HG02623 (cell line): ENCODE data around the gene GJD4.

Experiments used
- ATAC-seq: cut with Tn5 transposase; IDR thresholded peaks from one replicate; pipeline ENCODE4 v1.9.1; 2021; ENCODE audit warnings: moderate library complexity; ENCODE audit not compliant: unreplicated experiment

Gene GJD4

GRCh38 chr10:35605191-35605590 lies at the start of gene GJD4:
Gene GJD4 (plus strand): TSS chr10:35605341. CDS start chr10:35605568, 227 bp downstream.
- no peak for ATAC-seq

- ATAC-seq, result no peak
Measured at GRCh38 chr10:35555962-35556930, 48.9 kb upstream of the GJD4 start.

- no peak for ATAC-seq
Measured at GRCh38 chr10:35558276-35558675, 46.9 kb upstream of the GJD4 start.

GRCh38 chr10:35559416-35559815 lies 45.7 kb upstream of the GJD4 start:
- ATAC-seq, result no peak

- no peak for ATAC-seq
Measured at GRCh38 chr10:35561715-35562114, 43.4 kb upstream of the GJD4 start.

- ATAC-seq, result no peak
Measured at GRCh38 chr10:35562427-35562826, 42.7 kb upstream of the GJD4 start.

- ATAC-seq, result peak; percentile 52
Measured at GRCh38 chr10:35563261-35563891, 41.8 kb upstream of the GJD4 start.

GRCh38 chr10:35564341-35564968 lies 40.7 kb upstream of the GJD4 start:
- ATAC-seq, result peak; percentile 70

- no peak for ATAC-seq
Measured at GRCh38 chr10:35565602-35566081, 39.5 kb upstream of the GJD4 start.

GRCh38 chr10:35567951-35568350 lies 37.2 kb upstream of the GJD4 start:
- ATAC-seq, result no peak

- no peak for ATAC-seq
Measured at GRCh38 chr10:35568483-35569015, 36.6 kb upstream of the GJD4 start.

GRCh38 chr10:35569111-35569707 lies 35.9 kb upstream of the GJD4 start:
- no peak for ATAC-seq

GRCh38 chr10:35569836-35570235 lies 35.3 kb upstream of the GJD4 start:
- ATAC-seq, result no peak

GRCh38 chr10:35570397-35570796 lies 34.7 kb upstream of the GJD4 start:
- ATAC-seq, result no peak

GRCh38 chr10:35572583-35572982 lies 32.6 kb upstream of the GJD4 start:
- no peak for ATAC-seq

- ATAC-seq, result no peak
Measured at GRCh38 chr10:35573796-35574195, 31.3 kb upstream of the GJD4 start.

- ATAC-seq, result no peak
Measured at GRCh38 chr10:35574924-35575352, 30.2 kb upstream of the GJD4 start.

GRCh38 chr10:35575640-35576039 lies 29.5 kb upstream of the GJD4 start:
- ATAC-seq, result no peak

GRCh38 chr10:35576730-35577129 lies 28.4 kb upstream of the GJD4 start:
- no peak for ATAC-seq

GRCh38 chr10:35577926-35578617 lies 27.1 kb upstream of the GJD4 start:
- ATAC-seq, result no peak
